ENCODE data around the gene KLHL21. TPM values are rescaled to one million over a fixed set of nuclear protein-coding genes. Genes with fewer than 3 reads are reported as not detected.

KLHL21 gene
- total RNA-seq, 1 experiment from 2014 or later = 17.6 TPM

- TF ChIP-seq FOXP4 (CRISPR knock-in tag; IDR thresholded peaks at IDR 0.05) = no peak
- TF ChIP-seq MYBL2 (CRISPR knock-in tag; IDR thresholded peaks at IDR 0.05) = no peak
- no peak for TF ChIP-seq MAX (CRISPR knock-in tag; IDR thresholded peaks at IDR 0.05)
Measured at GRCh38 chr1:6547301-6547700, 55.4 kb downstream of the KLHL21 start (continued).

GRCh38 chr1:6546326-6546725 is 56.3 kb downstream of the KLHL21 start:
- peaks cover 56% of the 10 kb centered on the region for H3K36me3 Mint-ChIP-seq

GRCh38 chr1:6545276-6546112 is 57.2 kb downstream of the KLHL21 start:
- no peaks in the 10 kb centered on the region for H3K4me1 Mint-ChIP-seq
- CTCF ChIA-PET = no interaction called here

More at GRCh38 chr1:6546326-6546725, 56.3 kb downstream of the KLHL21 start:
- no peak overlapping the region; the same call in 1 of the 2 replicates for H3K27ac Mint-ChIP-seq
- no peak for DNase-seq (ENCODE audit: low spot score)
- TF ChIP-seq USF1 (CRISPR knock-in tag; IDR thresholded peaks at IDR 0.05) = no peak
- no peak overlapping the region for H3K4me3 Mint-ChIP-seq
- CTCF ChIA-PET = no interaction called here
- no peak for ATAC-seq
- no peaks in the 10 kb centered on the region for H3K4me1 Mint-ChIP-seq
- POLR2A ChIA-PET = no interaction called here
- H3K27me3 Mint-ChIP-seq (ENCODE audit: low read depth) = no peaks in the 10 kb centered on the region
- H3K9me3 Mint-ChIP-seq = no peaks in the 10 kb centered on the region

More at GRCh38 chr1:6545276-6546112, 57.2 kb downstream of the KLHL21 start:
- H3K27me3 Mint-ChIP-seq (ENCODE audit: low read depth) = no peaks in the 10 kb centered on the region
- ATAC-seq = no peak
- H3K27ac Mint-ChIP-seq = no peak overlapping the region
- peaks cover 63% of the 10 kb centered on the region for H3K36me3 Mint-ChIP-seq
- POLR2A ChIA-PET = no interaction called here
- TF ChIP-seq USF1 (CRISPR knock-in tag; IDR thresholded peaks at IDR 0.05) (no peak), ZNF219 (CRISPR knock-in tag; IDR thresholded peaks at IDR 0.05; ENCODE audit: borderline replicate concordance) (no peak), HMGXB4 (CRISPR knock-in tag; IDR thresholded peaks at IDR 0.05) (no peak), ATF2 (CRISPR knock-in tag; IDR thresholded peaks at IDR 0.05; ENCODE audit: borderline replicate concordance, low read depth) (no peak), TCF7 (CRISPR knock-in tag; IDR thresholded peaks at IDR 0.05; ENCODE audit: low read depth) (no peak), ATF1 (CRISPR knock-in tag; IDR thresholded peaks at IDR 0.05) (no peak), ZNF423 (CRISPR knock-in tag; IDR thresholded peaks at IDR 0.05) (no peak), CREB1 (CRISPR knock-in tag; IDR thresholded peaks at IDR 0.05) (no peak), HMGA2 (CRISPR knock-in tag; IDR thresholded peaks at IDR 0.05) (no peak), ZNF232 (CRISPR knock-in tag; IDR thresholded peaks at IDR 0.05) (no peak)
- no peaks in the 10 kb centered on the region for H3K9me3 Mint-ChIP-seq
- H3K4me3 Mint-ChIP-seq = no peak overlapping the region
- no peak for DNase-seq (ENCODE audit: low spot score)

All from WTC11 (cell line).